ENCODE data around the gene CHST2. TPM values are rescaled to one million over a fixed set of nuclear protein-coding genes. Genes with fewer than 3 reads are reported as not detected.

The CHST2 gene
- polyA plus RNA-seq, 1 donor (not counting 4 experiments of a cell fraction or from before 2014, with no cell fraction given), result 1.6 TPM

GRCh38 chr3:143088835-143089234 is 30.7 kb upstream of the CHST2 start:
- Histone ChIP-seq H2AFZ (ENCODE audit: control insufficient read depth, low read length) (no peak overlapping the region), H3K36me3 (ENCODE audit: control insufficient read depth in 2 of 2, extremely low read depth in 1 of 2, insufficient read depth in 2 of 2, low read length in 2 of 2) (no peaks in the 10 kb centered on the region), H3K9ac (ENCODE audit: control insufficient read depth, extremely low read depth, insufficient read depth, low read length) (no peak overlapping the region), H3K9me1 (ENCODE audit: control insufficient read depth, extremely low read depth, insufficient read depth, low read length) (no peaks in the 10 kb centered on the region), H3K27me3 (ENCODE audit: control insufficient read depth, extremely low read depth, insufficient read depth, low read length) (no peaks in the 10 kb centered on the region), H4K20me1 (ENCODE audit: control insufficient read depth, extremely low read depth, insufficient read depth, low read length) (no peaks in the 10 kb centered on the region), H3K4me3 (ENCODE audit: control insufficient read depth in 2 of 3, extremely low read depth in 1 of 3, insufficient read depth in 2 of 3, low read depth in 1 of 3, low read length in 3 of 3) (no peak overlapping the region), H3K4me2 (ENCODE audit: control insufficient read depth, extremely low read depth, insufficient read depth, low read depth, low read length) (no peak overlapping the region), H3K4me1 (ENCODE audit: control insufficient read depth, extremely low read depth, insufficient read depth, low read length) (no peaks in the 10 kb centered on the region), H3K9me3 (ENCODE audit: control insufficient read depth, low read depth, low read length) (no peaks in the 10 kb centered on the region), H3K79me2 (ENCODE audit: control insufficient read depth, insufficient read depth, low read length) (no peaks in the 10 kb centered on the region), H3K27ac (ENCODE audit: control insufficient read depth, insufficient read depth, low read length) (no peak overlapping the region)
- dilution Hi-C loops (cut with MboI; ENCODE audit: extremely low pct_ligation_motif_present, low sequenced_read_pairs), result no loop called here
- TF ChIP-seq CTCF (optimal IDR thresholded peaks at IDR 0.05 in 1 of 3, IDR thresholded peaks at IDR 0.05 in 1 of 3, conservative IDR thresholded peaks at IDR 0.05 in 1 of 3; ENCODE audit: extremely low read depth in 1 of 3, insufficient read depth in 2 of 3, low read length in 3 of 3) (no peak), EZH2 (IDR thresholded peaks at IDR 0.05; ENCODE audit: low read length) (no peak)
- FAIRE-seq (no peak), DNase-seq (ENCODE audit: low read depth, low spot score) (no peak)

GRCh38 chr3:143089965-143090364 is 29.6 kb upstream of the CHST2 start:
- Histone ChIP-seq H2AFZ (ENCODE audit: control insufficient read depth, low read length) (no peak overlapping the region), H3K27ac (ENCODE audit: control insufficient read depth, insufficient read depth, low read length) (no peak overlapping the region), H3K36me3 (ENCODE audit: control insufficient read depth in 2 of 2, extremely low read depth in 1 of 2, insufficient read depth in 2 of 2, low read length in 2 of 2) (no peaks in the 10 kb centered on the region), H3K4me2 (ENCODE audit: control insufficient read depth, extremely low read depth, insufficient read depth, low read depth, low read length) (no peak overlapping the region), H3K9me3 (ENCODE audit: control insufficient read depth, low read depth, low read length) (no peaks in the 10 kb centered on the region), H3K4me3 (ENCODE audit: control insufficient read depth in 2 of 3, extremely low read depth in 1 of 3, insufficient read depth in 2 of 3, low read depth in 1 of 3, low read length in 3 of 3) (no peak overlapping the region), H4K20me1 (ENCODE audit: control insufficient read depth, extremely low read depth, insufficient read depth, low read length) (no peaks in the 10 kb centered on the region), H3K27me3 (ENCODE audit: control insufficient read depth, extremely low read depth, insufficient read depth, low read length) (no peaks in the 10 kb centered on the region), H3K79me2 (ENCODE audit: control insufficient read depth, insufficient read depth, low read length) (no peaks in the 10 kb centered on the region), H3K4me1 (ENCODE audit: control insufficient read depth, extremely low read depth, insufficient read depth, low read length) (no peaks in the 10 kb centered on the region), H3K9ac (ENCODE audit: control insufficient read depth, extremely low read depth, insufficient read depth, low read length) (no peak overlapping the region), H3K9me1 (ENCODE audit: control insufficient read depth, extremely low read depth, insufficient read depth, low read length) (no peaks in the 10 kb centered on the region)
- TF ChIP-seq EZH2 (IDR thresholded peaks at IDR 0.05; ENCODE audit: low read length) (no peak), CTCF (optimal IDR thresholded peaks at IDR 0.05 in 1 of 3, IDR thresholded peaks at IDR 0.05 in 1 of 3, conservative IDR thresholded peaks at IDR 0.05 in 1 of 3; ENCODE audit: extremely low read depth in 1 of 3, insufficient read depth in 2 of 3, low read length in 3 of 3) (no peak)
- dilution Hi-C loops (cut with MboI; ENCODE audit: extremely low pct_ligation_motif_present, low sequenced_read_pairs), result no loop called here
- DNase-seq (ENCODE audit: low read depth, low spot score) (no peak), FAIRE-seq (no peak)
